B cell (primary cell): ENCODE data around the gene CFAP70.

Experiments used
- EZH2 ChIP-seq: IDR thresholded peaks from 2 replicates; pipeline ENCODE4 v1.6.1; 2012; ENCODE audit warnings: borderline replicate concordance, low read depth, mild to moderate bottlenecking, moderate library complexity, low read length; ENCODE audit not compliant: insufficient read depth, poor library complexity, severe bottlenecking
- TF ChIP-seq, protein P1 (sequence below): fragments of 200-600 bp; IDR thresholded peaks from one replicate; pipeline ENCODE4 v1.8.0; 2022; ENCODE audit warnings: antibody characterized with exemption, mild to moderate bottlenecking

DNA sequence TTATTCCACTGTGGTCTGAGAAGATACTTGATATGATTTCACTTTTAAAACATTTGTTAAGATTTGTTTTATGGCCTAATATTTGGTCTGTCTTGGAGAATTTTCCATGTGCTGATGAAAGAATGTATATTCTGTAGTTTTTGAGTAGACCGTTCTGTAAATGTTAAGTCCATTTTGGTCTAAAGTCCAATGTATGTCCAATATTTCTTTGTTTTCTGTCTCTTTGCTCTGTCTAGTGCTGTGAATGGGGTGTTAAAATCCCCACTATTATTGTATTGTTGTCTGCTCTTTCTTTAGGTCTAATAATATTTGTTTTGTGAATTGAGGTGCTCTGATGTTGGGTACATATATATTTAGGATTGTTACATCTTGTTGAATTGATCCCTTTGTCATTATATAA, 142.9 kb downstream of the CFAP70 start:
- TF ChIP-seq, protein P1, sequence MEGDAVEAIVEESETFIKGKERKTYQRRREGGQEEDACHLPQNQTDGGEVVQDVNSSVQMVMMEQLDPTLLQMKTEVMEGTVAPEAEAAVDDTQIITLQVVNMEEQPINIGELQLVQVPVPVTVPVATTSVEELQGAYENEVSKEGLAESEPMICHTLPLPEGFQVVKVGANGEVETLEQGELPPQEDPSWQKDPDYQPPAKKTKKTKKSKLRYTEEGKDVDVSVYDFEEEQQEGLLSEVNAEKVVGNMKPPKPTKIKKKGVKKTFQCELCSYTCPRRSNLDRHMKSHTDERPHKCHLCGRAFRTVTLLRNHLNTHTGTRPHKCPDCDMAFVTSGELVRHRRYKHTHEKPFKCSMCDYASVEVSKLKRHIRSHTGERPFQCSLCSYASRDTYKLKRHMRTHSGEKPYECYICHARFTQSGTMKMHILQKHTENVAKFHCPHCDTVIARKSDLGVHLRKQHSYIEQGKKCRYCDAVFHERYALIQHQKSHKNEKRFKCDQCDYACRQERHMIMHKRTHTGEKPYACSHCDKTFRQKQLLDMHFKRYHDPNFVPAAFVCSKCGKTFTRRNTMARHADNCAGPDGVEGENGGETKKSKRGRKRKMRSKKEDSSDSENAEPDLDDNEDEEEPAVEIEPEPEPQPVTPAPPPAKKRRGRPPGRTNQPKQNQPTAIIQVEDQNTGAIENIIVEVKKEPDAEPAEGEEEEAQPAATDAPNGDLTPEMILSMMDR, result no peak
- no peak for TF ChIP-seq EZH2
